SW 1271 (cell line): Measurements from ENCODE around the gene CCNL1.
"Not testable (repeated sequence)": the region's sequence is repeated elsewhere in the genome, so short reads cannot be mapped to it uniquely, and the experiment has no call there.

Experiments
- DNase-seq, 2 experiments: peaks; one replicate each; lab custom pipeline; 2025; lab: John Stamatoyannopoulos, UW

The CCNL1 gene

GRCh38 chr3:157170861-157171260 lies 10.9 kb upstream of the CCNL1 start:
- no peak for DNase-seq

GRCh38 chr3:157167371-157168042 lies 7.6 kb upstream of the CCNL1 start:
- no peak for DNase-seq

- no peak for DNase-seq
Observed at GRCh38 chr3:157166561-157166960, 6.6 kb upstream of the CCNL1 start.

- no peak for DNase-seq
Observed at GRCh38 chr3:157166115-157166514, 6.2 kb upstream of the CCNL1 start.

- DNase-seq: no peak
Observed at GRCh38 chr3:157163217-157163953, 3.4 kb upstream of the CCNL1 start.

- not testable (repeated sequence) for DNase-seq
Observed at GRCh38 chr3:157162620-157163019, 2.7 kb upstream of the CCNL1 start.

- peak; percentile 55 to 82 for DNase-seq
Observed at GRCh38 chr3:157160658-157161424, 894 bp upstream of the CCNL1 start.

- peak in 1 of 2 experiments; percentile 56 for DNase-seq
Observed at GRCh38 chr3:157159037-157159761, 748 bp downstream of the CCNL1 start.

GRCh38 chr3:157157836-157158235 lies 2.1 kb downstream of the CCNL1 start:
- DNase-seq: no peak

GRCh38 chr3:157156837-157157635 lies 2.9 kb downstream of the CCNL1 start:
- DNase-seq: no peak

- DNase-seq: no peak
Observed at GRCh38 chr3:157155591-157155990, 4.4 kb downstream of the CCNL1 start.

- DNase-seq: no peak
Observed at GRCh38 chr3:157154563-157155330, 5.2 kb downstream of the CCNL1 start.

GRCh38 chr3:157152930-157153329 lies 7.0 kb downstream of the CCNL1 start:
- no peak for DNase-seq

GRCh38 chr3:157152438-157152837 lies 7.5 kb downstream of the CCNL1 start:
- DNase-seq: no peak

- no peak for DNase-seq
Observed at GRCh38 chr3:157151627-157152026, 8.3 kb downstream of the CCNL1 start.

GRCh38 chr3:157151151-157151550 lies 8.8 kb downstream of the CCNL1 start:
- DNase-seq: no peak

GRCh38 chr3:157149136-157149696 lies 10.7 kb downstream of the CCNL1 start:
- no peak for DNase-seq

GRCh38 chr3:157148196-157148889 lies 11.6 kb downstream of the CCNL1 start:
- DNase-seq: no peak

GRCh38 chr3:157147099-157147803 lies 12.7 kb downstream of the CCNL1 start:
- DNase-seq: no peak
